Amniotic stem cell (primary cell): ENCODE data around the gene SORT1.

Experiments used
- DNase-seq: peaks from one replicate; lab custom pipeline; 2025; lab: John Stamatoyannopoulos, UW

Gene SORT1

DNA sequence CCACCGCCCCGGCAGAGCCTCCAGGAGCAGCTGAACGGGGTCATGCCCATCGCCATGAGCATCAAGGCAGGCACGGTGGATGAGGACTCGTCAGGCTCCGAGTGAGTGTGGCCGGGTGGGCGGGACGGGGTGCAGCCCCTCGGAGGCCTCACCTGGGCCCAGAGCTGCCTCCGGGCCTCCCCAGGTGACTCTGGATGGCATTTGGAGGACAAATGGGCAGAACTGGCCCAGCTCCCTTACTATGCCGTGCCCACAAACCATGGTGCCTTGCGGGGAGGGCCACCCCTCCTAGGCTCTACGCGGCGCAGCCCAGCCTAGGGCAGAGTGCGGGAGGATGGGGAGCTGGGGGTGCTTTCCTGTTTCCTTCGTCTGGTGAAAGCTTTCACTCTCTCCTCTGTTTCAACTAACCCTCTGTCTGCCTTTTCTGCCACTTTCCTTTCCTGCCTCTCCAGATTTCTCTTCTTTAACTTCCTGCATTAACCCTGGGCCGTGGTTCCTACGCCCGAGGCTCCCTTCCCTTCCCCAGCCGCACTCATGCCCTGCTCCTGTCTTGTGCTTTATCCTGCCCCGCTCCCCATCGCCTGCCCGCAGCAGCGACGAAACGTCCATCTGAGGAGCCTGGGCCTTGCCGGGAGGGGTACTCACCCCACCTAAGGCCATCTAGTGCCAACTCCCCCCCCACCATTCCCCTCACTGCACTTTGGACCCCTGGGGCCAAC, 124.0 kb downstream of the SORT1 start:
- DNase-seq: no peak

DNA sequence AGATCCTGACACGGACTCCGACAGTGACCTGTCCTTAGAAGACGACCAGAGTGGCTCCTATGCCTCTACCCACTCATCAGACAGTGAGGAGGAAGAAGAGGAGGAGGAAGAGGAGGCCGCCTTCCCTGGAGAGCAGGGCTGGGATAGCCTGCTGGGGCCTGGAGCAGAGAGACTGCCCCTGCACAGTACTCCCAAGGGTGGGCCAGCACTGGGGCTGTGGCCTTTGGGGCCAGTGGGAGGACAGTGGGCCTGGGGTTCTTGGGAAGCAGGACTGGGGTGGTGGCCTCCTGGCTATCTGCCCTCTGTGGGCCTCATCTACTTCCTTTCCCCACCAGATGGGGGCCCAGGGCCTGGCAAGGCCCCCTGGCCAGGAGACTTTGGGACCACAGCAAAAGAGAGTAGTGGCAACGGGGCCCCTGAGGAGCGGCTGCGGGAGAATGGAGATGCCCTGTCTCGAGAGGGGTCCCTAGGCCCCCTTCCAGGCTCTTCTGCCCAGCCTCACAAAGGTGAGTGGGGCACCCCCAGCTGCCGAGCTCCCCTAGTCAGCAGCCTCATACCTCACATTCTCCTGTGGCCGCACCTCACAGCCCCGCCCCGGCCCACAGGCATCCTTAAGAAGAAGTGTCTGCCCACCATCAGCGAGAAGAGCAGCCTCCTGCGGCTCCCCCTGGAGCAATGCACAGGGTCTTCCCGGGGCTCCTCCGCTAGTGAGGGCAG, 124.7 kb downstream of the SORT1 start:
- DNase-seq: no peak

DNA sequence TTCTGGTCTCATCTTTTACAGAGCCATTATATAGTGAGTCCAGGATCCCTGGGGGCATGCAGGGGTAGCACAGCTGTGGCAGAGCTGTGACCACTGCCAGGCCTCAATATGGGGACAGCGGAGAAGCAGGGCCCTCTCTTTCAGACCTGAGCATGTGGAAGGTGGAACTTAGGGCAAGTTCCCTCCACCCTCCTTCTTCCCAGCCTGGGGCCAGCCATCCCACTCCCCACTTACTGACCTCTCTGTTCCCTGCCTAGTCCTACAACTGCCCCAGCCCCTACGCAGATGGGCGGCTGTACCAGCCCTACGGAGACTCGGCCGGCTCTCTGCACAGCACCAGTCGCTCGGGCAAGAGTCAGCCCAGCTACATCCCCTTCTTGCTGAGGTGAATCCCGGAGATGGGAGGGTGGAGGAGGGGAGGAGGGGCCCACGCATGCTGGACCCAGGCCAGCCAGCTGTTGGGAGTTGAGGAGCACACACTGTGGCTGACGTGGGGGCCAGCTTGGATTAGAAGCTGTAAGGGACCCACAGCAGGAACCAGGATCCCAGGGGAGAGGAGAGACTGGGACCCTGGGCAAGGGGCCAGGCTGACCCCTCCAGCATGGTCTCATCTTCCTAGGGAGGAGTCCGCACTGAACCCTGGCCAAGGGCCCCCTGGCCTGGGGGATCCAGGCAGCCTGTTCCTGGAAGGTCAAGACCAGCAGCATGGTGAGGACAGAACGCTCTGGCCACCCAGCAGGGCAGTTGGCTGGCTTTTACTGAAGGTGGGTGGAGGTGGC, 125.5 kb downstream of the SORT1 start:
- no peak for DNase-seq

DNA sequence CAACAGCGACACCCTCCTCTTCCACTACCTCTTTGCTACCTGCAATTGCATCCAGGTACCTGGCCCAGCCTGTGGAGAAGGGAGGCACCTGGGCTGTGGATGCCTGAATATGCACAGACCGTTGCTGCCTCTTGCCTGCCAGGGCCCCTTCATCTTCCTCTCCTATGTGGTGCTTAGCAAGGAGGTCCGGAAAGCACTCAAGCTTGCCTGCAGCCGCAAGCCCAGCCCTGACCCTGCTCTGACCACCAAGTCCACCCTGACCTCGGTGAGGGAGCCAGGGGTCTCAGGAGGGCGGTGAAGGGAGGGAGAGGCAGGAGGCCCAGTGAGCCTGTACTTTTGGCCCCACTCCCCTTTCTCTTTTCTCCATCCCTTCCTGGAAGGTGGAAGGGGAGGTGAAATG, 126.3 kb downstream of the SORT1 start:
- no peak for DNase-seq

DNA sequence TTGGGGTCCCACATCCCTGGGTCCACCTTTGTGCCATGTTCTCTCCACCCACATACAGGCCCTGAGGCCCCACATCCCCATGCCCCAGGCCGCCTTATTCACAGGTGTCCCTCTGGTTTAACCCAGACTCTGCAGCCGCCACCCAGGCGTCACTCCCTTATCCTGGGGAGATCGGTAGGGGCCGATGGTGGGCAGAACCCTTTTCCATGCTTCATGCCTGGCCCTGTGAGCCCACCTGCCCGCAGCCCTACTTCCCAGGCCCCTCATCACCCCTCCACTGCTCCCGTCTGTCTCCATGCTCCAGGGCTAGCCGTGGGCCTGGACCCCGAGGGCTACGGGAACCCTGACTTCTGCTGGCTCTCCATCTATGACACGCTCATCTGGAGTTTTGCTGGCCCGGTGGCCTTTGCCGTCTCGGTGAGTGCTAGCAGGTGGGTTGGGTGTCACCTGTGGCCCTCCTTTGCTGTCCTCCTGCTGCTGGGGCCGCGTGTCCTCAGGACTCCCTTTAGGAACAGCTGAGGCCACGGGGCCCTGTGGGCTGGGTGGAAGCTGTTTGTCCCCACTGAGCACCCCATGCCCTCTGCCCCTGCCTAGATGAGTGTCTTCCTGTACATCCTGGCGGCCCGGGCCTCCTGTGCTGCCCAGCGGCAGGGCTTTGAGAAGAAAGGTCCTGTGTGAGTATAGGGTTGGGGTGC, 126.9 kb downstream of the SORT1 start:
- no peak for DNase-seq

DNA sequence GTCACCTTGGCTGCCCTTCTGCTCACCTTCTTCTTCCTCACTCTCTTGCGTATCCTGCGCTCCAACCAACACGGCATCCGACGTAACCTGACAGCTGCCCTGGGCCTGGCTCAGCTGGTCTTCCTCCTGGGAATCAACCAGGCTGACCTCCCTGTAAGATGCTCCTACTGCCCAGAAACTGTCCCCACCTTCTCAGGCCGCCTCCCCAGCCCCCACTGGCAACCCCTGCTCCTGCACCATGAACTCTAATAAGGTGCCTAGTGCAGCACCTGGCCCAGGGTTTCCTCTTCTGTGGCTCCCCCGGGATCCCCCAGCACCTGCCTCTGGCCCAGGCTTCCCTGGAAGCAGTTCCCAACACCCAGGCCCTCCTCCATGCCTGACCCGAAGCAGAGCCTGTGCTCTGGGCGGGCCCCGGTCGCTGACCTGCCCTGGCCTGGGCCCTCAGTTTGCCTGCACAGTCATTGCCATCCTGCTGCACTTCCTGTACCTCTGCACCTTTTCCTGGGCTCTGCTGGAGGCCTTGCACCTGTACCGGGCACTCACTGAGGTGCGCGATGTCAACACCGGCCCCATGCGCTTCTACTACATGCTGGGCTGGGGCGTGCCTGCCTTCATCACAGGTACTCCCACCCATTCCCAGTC, 127.6 kb downstream of the SORT1 start:
- DNase-seq: no peak

DNA sequence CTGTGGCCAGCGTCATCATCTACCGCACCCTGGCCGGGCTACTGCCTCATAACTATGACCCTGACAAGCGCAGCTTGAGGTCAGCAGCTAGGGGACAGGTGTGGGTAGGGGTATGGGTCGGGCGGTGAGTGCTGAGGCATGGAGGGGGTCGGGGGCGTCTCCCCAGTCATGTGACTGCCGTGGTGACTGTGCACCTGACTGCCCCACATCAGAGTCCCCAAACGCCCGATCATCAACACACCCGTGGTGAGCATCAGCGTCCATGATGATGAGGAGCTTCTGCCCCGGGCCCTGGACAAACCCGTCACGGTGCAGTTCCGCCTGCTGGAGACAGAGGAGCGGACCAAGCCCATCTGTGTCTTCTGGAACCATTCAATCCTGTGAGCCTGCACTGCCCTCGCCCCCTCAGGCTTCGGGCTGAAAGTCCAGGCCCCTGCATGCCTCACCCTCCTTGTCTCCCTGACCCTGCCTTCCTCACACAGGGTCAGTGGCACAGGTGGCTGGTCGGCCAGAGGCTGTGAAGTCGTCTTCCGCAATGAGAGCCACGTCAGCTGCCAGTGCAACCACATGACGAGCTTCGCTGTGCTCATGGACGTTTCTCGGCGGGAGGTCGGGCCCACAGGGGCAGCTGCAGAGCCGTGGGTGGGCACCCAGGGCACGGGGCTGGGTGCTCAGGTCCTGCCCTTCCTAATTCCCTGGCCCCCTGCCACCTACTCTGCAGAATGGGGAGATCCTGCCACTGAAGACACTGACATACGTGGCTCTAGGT, 128.3 kb downstream of the SORT1 start:
- DNase-seq: no peak

DNA sequence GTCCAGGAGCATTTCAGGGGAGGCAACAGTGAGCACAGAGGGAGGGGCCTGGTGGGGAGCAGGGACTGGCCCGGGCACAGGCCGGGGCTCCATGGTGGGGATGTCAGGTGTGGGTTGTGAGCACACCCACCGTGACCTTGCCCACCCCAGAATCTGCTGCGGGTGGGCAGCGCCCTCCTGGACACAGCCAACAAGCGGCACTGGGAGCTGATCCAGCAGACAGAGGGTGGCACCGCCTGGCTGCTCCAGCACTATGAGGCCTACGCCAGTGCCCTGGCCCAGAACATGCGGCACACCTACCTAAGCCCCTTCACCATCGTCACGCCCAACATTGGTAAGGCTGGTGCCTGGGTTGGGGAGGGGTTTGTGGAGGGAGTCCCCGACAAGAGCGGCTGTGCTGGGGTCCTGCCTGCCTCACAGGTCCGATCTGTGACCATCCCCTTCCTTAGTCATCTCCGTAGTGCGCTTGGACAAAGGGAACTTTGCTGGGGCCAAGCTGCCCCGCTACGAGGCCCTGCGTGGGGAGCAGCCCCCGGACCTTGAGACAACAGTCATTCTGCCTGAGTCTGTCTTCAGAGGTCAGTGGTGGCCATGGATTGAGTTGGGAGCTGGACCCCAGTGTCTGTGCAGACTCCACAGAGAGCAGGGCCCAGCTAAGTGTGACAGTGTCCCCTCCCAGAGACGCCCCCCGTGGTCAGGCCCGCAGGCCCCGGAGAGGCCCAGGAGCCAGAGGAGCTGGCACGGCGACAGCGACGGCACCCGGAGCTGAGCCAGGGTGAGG, 129.1 kb downstream of the SORT1 start:
- DNase-seq: no peak

DNA sequence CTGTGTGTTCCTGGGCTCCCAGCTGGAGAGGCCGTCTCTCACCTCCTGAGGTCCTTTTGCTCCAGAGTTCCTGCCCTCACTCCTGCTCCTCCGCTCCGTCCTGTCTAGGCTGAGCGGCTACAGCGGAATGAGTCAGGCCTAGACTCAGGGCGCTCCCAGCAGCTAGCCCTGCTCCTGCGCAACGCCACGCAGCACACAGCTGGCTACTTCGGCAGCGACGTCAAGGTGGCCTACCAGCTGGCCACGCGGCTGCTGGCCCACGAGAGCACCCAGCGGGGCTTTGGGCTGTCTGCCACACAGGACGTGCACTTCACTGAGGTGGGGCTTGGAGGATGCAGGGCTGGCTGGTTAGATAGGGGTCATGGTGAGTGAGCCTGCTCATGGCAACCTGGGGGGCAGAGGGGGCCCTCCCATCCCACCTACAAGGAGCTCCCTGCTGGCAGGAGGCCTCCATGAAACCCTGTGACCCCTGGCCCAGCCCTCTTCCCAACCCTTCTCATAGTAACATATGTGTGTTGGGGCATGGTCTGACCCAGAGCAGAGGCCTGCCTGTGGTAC, 129.9 kb downstream of the SORT1 start:
- DNase-seq: no peak

DNA sequence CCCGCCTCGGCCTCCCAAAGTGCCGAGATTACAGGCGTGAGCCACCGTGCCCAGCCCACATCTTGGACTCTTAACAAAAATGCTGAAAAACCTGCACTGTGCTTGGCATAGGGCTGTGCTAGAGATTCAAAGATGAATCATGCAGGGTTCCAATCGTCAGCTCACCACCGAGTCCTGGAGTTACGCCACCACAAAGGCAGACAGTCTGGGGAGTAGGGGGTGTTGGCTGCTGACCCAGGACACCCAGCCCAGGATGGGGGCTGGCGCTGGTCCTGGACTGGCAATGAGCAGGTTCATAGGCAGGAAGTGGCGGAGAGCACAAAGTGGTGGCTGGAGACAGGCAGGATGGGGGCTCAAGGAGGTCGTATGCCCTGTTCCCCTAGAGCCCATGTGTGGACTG, 130.8 kb downstream of the SORT1 start:
- DNase-seq: no peak

DNA sequence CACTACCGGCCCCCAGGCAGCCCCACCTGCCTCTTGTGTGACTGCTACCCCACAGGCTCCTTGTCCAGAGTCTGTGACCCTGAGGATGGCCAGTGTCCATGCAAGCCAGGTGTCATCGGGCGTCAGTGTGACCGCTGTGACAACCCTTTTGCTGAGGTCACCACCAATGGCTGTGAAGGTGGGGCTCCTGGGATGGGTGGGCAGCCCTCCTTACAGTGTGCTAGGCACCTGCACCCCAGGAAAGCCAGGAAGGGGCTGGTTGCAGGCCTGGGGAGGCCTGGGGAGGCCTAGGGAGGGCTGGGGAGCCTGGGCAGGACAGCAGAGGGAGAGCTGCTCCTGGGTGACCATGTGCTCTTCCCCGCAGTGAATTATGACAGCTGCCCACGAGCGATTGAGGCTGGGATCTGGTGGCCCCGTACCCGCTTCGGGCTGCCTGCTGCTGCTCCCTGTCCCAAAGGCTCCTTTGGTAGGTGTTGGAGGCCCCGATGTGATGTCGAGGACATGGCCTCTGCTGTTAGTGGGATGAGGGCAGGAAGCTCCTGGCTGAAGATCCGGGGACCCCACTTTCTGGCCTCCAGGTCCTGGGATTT, 131.9 kb downstream of the SORT1 start:
- DNase-seq: no peak

DNA sequence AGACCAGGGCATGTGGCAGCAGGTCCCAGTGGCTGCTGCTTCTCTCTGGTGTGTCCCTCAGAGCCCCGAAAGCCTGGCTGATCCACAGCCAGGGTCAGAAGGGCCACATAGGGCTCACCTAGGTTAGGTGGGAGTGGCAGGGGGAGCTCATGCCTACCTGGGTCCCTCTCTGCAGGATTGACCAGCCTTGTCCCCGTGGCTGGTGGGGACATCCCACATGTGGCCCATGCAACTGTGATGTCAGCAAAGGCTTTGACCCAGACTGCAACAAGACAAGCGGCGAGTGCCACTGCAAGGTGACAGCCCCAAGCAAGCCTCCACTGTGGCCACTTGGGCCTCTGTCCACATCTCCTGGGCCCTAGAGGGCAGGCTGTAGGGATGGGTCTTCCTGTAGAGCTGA, 132.7 kb downstream of the SORT1 start:
- no peak for DNase-seq

DNA sequence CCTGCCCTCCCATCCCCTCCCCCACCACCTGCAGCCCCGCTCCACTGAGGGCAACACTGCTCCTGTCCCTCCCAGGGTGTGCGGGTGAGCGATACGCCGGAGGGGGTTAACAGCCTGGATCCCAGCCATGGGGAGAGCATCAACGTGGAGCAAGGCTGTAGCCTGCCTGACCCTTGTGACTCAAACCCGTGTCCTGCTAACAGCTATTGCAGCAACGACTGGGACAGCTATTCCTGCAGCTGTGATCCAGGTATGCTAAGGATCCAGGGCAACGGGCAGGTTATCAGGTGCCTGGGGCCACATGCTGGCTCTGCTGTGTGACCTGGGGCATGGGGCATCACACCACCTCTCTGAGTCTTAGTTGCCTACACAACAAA, 133.4 kb downstream of the SORT1 start:
- DNase-seq: no peak

DNA sequence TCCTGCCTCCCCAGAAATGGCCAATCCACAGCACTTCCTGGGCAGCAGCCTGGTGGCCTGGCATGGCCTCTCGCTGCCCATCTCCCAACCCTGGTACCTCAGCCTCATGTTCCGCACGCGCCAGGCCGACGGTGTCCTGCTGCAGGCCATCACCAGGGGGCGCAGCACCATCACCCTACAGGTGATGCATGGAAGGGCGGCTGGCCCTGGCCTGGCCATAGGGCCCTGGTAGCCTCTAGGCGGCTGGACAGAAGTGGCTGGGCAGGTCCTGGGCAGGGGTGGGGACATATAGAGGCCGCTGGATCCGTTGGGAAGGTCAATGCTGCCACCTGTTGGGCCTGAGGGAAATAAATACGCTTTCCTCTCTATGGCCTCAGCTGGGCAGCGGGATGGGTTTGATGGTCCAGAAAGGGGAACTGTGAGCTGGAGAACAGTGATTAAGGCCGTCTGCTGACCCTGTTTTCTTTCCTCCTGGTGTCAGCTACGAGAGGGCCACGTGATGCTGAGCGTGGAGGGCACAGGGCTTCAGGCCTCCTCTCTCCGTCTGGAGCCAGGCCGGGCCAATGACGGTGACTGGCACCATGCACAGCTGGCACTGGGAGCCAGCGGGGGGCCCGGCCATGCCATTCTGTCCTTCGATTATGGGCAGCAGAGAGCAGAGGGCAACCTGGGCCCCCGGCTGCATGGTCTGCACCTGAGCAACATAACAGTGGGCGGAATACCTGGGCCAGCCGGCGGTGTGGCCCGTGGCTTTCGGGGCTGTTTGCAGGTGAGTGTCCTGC, 133.9 kb downstream of the SORT1 start:
- DNase-seq: peak; percentile 55

DNA sequence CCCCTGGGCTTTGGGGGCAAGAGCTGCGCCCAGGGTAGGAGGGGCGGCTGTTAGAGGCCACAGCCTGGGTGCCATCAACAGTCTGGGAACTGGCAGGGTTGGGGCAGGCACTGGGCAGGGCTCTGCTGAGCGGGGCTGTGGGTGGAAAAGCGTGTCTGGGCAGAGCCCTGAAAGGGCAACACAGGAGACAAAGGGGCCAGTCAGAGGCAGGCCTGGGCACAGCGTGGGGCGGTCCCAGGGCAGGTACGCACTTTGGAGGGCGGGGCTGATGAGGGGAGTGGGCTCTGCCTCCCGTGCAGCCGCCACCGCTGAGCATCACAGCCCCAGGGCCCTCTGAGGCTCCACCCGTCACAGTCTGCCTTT, 134.5 kb downstream of the SORT1 start:
- no peak for DNase-seq

DNA sequence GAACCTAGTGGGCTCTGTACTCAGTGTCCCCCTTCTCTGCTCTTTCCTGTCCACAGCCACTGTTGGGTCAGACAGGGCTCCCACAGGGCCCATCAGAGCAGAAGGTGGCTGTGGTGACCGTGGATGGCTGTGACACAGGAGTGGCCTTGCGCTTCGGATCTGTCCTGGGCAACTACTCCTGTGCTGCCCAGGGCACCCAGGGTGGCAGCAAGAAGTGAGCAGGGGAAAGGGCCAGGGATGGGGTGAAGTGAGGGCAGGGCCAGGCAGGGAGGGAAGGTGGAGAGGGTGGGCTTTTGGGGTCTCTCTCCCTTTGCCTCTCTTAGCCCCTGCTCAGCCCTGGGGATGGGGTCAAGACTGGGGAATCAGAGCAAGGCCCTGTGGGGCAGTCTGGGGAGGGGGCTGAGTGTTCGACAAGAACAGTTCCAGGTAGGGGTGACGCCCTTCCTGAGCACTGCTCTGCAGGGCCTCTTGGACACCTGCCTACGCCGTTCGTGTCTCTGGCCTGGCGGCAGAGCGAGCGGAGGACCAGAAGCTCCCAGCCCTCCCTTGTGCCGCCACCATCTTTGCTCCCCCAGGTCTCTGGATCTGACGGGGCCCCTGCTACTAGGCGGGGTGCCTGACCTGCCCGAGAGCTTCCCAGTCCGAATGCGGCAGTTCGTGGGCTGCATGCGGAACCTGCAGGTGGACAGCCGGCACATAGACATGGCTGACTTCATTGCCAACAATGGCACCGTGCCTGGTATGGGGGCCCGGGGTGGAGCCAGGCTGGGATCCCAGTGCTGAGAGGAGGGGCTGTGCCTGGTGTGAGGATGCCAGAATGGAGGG, 135.3 kb downstream of the SORT1 start:
- DNase-seq: no peak

DNA sequence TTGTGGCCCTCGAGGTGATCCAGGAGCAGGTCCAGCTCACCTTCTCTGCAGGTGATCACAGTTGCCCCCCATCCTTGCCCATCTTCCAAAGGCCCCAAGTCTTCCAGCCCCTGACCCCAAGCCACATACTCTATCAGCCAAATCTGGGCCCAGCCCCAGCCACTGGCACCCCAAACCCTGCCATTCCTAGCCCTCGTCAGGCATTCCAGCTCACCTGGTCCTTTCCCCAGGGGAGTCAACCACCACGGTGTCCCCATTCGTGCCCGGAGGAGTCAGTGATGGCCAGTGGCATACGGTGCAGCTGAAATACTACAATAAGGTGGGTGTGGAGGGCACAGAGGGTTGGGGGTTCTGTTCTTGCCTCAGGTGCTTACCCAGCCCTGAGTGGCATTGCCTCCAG, 136.1 kb downstream of the SORT1 start:
- DNase-seq: no peak

DNA sequence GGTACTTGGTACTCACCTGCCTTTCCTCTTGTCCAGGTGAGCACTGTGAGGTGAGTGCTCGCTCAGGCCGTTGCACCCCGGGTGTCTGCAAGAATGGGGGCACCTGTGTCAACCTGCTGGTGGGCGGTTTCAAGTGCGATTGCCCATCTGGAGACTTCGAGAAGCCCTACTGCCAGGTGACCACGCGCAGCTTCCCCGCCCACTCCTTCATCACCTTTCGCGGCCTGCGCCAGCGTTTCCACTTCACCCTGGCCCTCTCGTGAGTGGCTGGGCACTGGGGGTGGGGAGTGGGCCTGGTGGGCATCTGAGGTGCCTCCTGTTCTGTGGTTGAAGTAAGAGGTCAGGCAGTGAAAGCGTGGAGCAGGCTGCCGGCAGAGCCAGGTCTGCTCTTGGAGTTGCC, 136.7 kb downstream of the SORT1 start:
- DNase-seq: no peak
